ENCODE data around the gene RNF144A. TPM values are rescaled to one million over a fixed set of nuclear protein-coding genes. Genes with fewer than 3 reads are reported as not detected.

Gene RNF144A
- total and polyA plus RNA-seq, 9 donors, result 10.4 to 47.7 (median 23.9) TPM

DNA sequence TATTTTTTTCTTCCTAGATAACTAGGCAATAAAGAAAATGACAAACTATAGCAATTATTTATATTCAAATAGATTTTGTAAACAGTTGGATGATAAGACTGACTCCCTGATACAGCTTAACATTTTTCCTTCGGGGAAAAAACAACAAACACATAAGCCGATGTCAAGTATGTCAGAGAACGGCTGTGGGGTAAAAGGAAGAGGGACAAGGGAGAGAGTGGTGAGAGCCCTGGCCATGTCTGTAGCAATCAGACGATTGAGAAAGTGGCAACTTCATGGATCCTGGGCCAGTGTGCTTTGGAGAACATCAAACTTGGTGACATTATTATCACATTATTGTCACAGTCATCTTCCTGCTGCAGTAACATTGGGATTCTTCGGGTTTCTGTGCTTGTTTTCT is 65.2 kb downstream of the RNF144A start:
- Histone ChIP-seq H3K36me3 (no peaks in the 10 kb centered on the region), H3K4me3 (no peak overlapping the region), H3K4me1 (ENCODE audit: insufficient read depth) (peaks cover 4% of the 10 kb centered on the region), H3K9me3 (no peaks in the 10 kb centered on the region), H3K27me3 (no peaks in the 10 kb centered on the region), H3K27ac (no peak overlapping the region)
- no peak for DNase-seq
- 41 to 53% (median 50%) methylated on average over 5 of the region's 5 CpGs for WGBS, 3 donors
- intact Hi-C loops (cut with DNase I), result no loop called here
- TF ChIP-seq, protein P1, sequence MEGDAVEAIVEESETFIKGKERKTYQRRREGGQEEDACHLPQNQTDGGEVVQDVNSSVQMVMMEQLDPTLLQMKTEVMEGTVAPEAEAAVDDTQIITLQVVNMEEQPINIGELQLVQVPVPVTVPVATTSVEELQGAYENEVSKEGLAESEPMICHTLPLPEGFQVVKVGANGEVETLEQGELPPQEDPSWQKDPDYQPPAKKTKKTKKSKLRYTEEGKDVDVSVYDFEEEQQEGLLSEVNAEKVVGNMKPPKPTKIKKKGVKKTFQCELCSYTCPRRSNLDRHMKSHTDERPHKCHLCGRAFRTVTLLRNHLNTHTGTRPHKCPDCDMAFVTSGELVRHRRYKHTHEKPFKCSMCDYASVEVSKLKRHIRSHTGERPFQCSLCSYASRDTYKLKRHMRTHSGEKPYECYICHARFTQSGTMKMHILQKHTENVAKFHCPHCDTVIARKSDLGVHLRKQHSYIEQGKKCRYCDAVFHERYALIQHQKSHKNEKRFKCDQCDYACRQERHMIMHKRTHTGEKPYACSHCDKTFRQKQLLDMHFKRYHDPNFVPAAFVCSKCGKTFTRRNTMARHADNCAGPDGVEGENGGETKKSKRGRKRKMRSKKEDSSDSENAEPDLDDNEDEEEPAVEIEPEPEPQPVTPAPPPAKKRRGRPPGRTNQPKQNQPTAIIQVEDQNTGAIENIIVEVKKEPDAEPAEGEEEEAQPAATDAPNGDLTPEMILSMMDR (IDR thresholded peaks at IDR 0.05), result no peak
- TF ChIP-seq EP300 (IDR thresholded peaks at IDR 0.05) (no peak), POLR2A (IDR thresholded peaks at IDR 0.05) (no peak)

DNA sequence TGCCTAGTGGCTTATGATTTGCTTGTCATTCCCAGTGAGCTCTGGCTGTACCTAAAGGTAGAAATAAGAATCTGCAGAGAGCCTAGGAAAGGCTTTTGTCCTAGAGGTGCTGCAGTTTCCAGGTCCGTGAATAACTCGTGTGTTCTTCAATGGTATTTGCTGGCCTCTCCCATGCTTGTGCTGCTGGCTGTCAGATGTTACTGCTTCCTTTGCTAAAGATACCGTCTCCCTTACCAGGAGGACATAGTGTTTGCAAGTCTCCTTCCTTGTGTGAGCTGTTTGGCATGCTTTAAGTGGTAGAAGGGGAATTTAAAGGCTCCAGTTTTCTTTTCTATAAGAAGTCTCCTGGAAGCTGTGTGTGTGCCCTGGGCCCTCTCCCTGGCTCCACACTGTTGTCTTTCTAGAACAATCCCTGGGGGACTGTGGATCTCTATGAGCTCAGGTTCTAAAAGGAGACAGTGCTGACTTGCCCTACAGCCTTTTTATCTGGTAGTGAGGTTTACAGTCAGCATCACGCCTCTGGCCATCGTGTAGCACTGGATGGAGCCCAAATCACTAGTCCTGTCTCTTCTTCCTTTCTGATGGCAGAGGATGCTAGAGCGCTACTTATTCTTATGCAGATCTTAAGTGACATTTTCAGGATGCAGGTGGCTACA is 65.8 kb downstream of the RNF144A start:
- no peak for DNase-seq
- TF ChIP-seq, protein P1 (IDR thresholded peaks at IDR 0.05), result no peak
- TF ChIP-seq POLR2A (IDR thresholded peaks at IDR 0.05) (no peak), EP300 (IDR thresholded peaks at IDR 0.05) (no peak)
- Histone ChIP-seq H3K36me3 (no peaks in the 10 kb centered on the region), H3K9me3 (no peaks in the 10 kb centered on the region), H3K27me3 (no peaks in the 10 kb centered on the region), H3K27ac (no peak overlapping the region), H3K4me3 (no peak overlapping the region), H3K4me1 (ENCODE audit: insufficient read depth) (peaks cover 4% of the 10 kb centered on the region)
- intact Hi-C loops (cut with DNase I), result no loop called here
- 32 to 35% (median 33%) methylated on average over 6 of the region's 6 CpGs for WGBS, 3 donors

DNA sequence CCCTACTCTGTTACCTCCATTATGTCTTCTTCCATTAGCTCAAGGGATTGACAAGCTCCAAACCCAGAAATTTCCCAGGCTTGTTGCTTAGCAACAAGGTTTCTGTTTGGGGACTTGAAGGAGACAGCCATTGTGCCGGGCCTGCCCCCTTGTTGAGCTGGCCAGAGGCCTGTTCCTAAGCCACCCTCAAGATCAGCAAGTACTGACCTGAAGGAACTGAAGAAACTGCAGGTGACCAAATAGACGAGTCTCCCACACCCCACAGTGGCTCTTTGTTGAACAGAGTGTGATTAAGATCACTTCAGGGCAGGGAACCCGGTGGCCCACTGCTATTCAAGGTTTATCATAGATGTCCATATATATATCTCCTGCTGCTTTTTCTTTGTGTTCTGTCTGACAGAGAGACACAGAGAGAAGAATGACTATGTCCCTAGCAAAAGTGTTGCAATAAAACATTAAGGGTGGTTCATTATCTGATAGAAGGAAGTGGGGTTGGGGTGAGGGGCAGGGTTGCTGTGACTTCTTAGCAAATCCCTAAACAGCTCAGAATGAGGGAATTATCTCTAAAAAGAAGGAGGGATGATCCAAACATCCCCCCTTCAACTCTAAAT is 69.2 kb downstream of the RNF144A start:
- TF ChIP-seq, protein P1 (IDR thresholded peaks at IDR 0.05), result no peak
- no peak for TF ChIP-seq EP300 (IDR thresholded peaks at IDR 0.05)
- no peak for TF ChIP-seq POLR2A (IDR thresholded peaks at IDR 0.05)
- Histone ChIP-seq H3K27me3 (no peaks in the 10 kb centered on the region), H3K9me3 (no peaks in the 10 kb centered on the region), H3K4me1 (ENCODE audit: insufficient read depth) (peaks cover 4% of the 10 kb centered on the region), H3K27ac (no peak overlapping the region), H3K36me3 (no peaks in the 10 kb centered on the region), H3K4me3 (no peak overlapping the region)
- intact Hi-C loops (cut with DNase I), result no loop called here
- no peak for DNase-seq
- 51 to 81% (median 59%) methylated on average over 3 of the region's 3 CpGs for WGBS, 3 donors

DNA sequence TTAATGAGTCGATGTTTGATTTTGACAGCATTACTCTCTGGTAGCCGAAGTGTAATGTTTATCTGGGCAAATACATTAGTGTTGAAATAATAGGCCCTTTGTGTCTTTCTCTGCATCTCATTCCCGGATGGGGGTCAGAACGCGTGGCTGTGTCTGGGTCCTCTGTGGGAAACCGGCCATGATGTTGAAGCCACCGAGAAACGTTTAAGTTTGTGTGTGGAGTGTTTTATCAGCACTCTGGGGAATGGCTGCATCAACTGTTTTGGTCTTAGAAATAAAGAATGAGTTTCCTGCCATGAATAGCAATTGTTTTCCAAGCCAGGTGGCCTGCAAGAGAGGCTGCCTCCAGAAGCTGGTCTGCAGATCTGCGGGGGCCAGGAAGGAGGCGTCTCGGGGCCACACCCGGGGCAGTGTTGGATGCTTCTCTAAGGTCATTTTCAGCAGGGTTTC is 69.7 kb downstream of the RNF144A start:
- H3K36me3 ChIP-seq, result no peaks in the 10 kb centered on the region

More for the DNA sequence above, 69.7 kb downstream of the RNF144A start:
- no peaks in the 10 kb centered on the region for H3K27me3 ChIP-seq
- TF ChIP-seq, protein P1 (IDR thresholded peaks at IDR 0.05), result no peak
- TF ChIP-seq EP300 (IDR thresholded peaks at IDR 0.05) (no peak), POLR2A (IDR thresholded peaks at IDR 0.05) (no peak)
- no peak overlapping the region for H3K4me3 ChIP-seq
- no peak for DNase-seq
- no peak overlapping the region for H3K27ac ChIP-seq
- H3K9me3 ChIP-seq, result no peaks in the 10 kb centered on the region
- intact Hi-C loops (cut with DNase I), result no loop called here
- H3K4me1 ChIP-seq (ENCODE audit: insufficient read depth), result peaks cover 4% of the 10 kb centered on the region
- 27 to 41% (median 29%) methylated on average over 12 of the region's 12 CpGs for WGBS, 3 donors

Measured in ovary (tissue), 9 donors.